HepG2 (cell line): Measurements from ENCODE around the gene MLLT10. TPM values are rescaled to one million over a fixed set of nuclear protein-coding genes. Genes with fewer than 3 reads are reported as not detected.

Source experiments
- BORCS8-MEF2B ChIP-seq: sonication (generic); formaldehyde crosslinking; IDR thresholded peaks from 2 replicates; pipeline ENCODE4 v1.8.0; 2022; ENCODE audit warnings: mild to moderate bottlenecking, missing genetic modification reagents
- FLYWCH1 ChIP-seq: sonication (generic); formaldehyde crosslinking; IDR thresholded peaks from 2 replicates; pipeline ENCODE4 v1.8.1; 2023; ENCODE audit warnings: mild to moderate bottlenecking, missing genetic modification reagents
- IRF1 ChIP-seq: sonication (generic); formaldehyde crosslinking; IDR thresholded peaks from 2 replicates; pipeline ENCODE4 v1.4.0; 2020; ENCODE audit warnings: low read depth, mild to moderate bottlenecking, missing genetic modification reagents
- KMT2B ChIP-seq: IDR thresholded peaks from 2 replicates; pipeline ENCODE4 v1.6.1; 2016; ENCODE audit warnings: missing genetic modification reagents, missing compliant biosample characterization
- LCORL ChIP-seq, 2 experiments: fragments of 450-650 bp in 1 of 2; sonication (generic) in 1 of 2; formaldehyde crosslinking in 1 of 2; IDR thresholded peaks; 2 replicates each; pipeline versions ENCODE4 v1.5.0 to v1.6.1; 2017 to 2020; ENCODE audit warnings: antibody characterized with exemption in 1 of 2, missing genetic modification reagents in 1 of 2
- MAF1 ChIP-seq: sonication (generic); formaldehyde crosslinking; IDR thresholded peaks from 2 replicates; pipeline ENCODE4 v1.5.0; 2020; ENCODE audit warnings: missing genetic modification reagents, borderline replicate concordance
- MTF1 ChIP-seq: sonication (generic); formaldehyde crosslinking; IDR thresholded peaks from 2 replicates; pipeline ENCODE4 v1.5.0; 2020; ENCODE audit warnings: missing genetic modification reagents
- PCBP2 ChIP-seq: fragments of 200-400 bp; formaldehyde crosslinking; optimal IDR thresholded peaks from 2 replicates; pipeline ENCODE3; 2018; ENCODE audit warnings: low read length, low read depth; ENCODE audit not compliant: poor library complexity, severe bottlenecking
- PHF5A ChIP-seq: IDR thresholded peaks from one replicate; pipeline ENCODE4 v1.6.1; 2018; ENCODE audit warnings: low read depth, missing genetic modification reagents; ENCODE audit not compliant: unreplicated experiment
- RFX3 ChIP-seq: IDR thresholded peaks from 2 replicates; pipeline ENCODE4 v1.6.1; 2016; ENCODE audit warnings: missing biosample characterization, missing genetic modification reagents
- SKI ChIP-seq: fragments of 450-650 bp; IDR thresholded peaks from one replicate; pipeline ENCODE4 v1.6.1; 2018; ENCODE audit warnings: mild to moderate bottlenecking; ENCODE audit not compliant: partially characterized antibody
- TCF7 ChIP-seq: sonication (generic); IDR thresholded peaks from 2 replicates; pipeline ENCODE4 v1.6.1; 2016; ENCODE audit warnings: antibody characterized with exemption, low read depth
- ZBTB7A ChIP-seq: sonication (generic); formaldehyde crosslinking; IDR thresholded peaks from 2 replicates; pipeline ENCODE4 v1.8.0; 2022; ENCODE audit warnings: mild to moderate bottlenecking, missing genetic modification reagents
- ZGPAT ChIP-seq: IDR thresholded peaks from 2 replicates; pipeline ENCODE4 v1.6.1; 2016; ENCODE audit warnings: mild to moderate bottlenecking
- ZNF207 ChIP-seq: fragments of 450-650 bp; IDR thresholded peaks from 2 replicates; pipeline ENCODE4 v1.6.1; 2016; ENCODE audit warnings: antibody characterized with exemption, borderline replicate concordance
- ZNF24 ChIP-seq: fragments of 450-650 bp; IDR thresholded peaks from 2 replicates; pipeline ENCODE4 v1.6.1; 2017; ENCODE audit warnings: antibody characterized with exemption, mild to moderate bottlenecking
- ZNF318 ChIP-seq: sonication (generic); formaldehyde crosslinking; IDR thresholded peaks from 2 replicates; pipeline ENCODE4 v1.4.0; 2020; ENCODE audit warnings: mild to moderate bottlenecking, missing genetic modification reagents
- ZNF556 ChIP-seq: sonication (generic); formaldehyde crosslinking; IDR thresholded peaks from 2 replicates; pipeline ENCODE4 v1.4.0; 2020; ENCODE audit warnings: mild to moderate bottlenecking, missing genetic modification reagents, borderline replicate concordance
- ZNF724P ChIP-seq: sonication (generic); formaldehyde crosslinking; IDR thresholded peaks from 2 replicates; pipeline ENCODE4 v1.8.0; 2022; ENCODE audit warnings: missing genetic modification reagents, borderline replicate concordance
- ZNF878 ChIP-seq: sonication (generic); formaldehyde crosslinking; IDR thresholded peaks from 2 replicates; pipeline ENCODE4 v1.8.1; 2023; ENCODE audit warnings: mild to moderate bottlenecking, missing genetic modification reagents, moderate library complexity
- polyA plus RNA-seq, 8 experiments: library from polyadenylated mRNA; depleted of rRNA in 3 of 8; stranded (reverse) in 7 of 8; unstranded in 1 of 8; fragments of >200 nt; fragmentation: Illumina TruSeq in 4 of 8; extraction: Trizol in 4 of 8; gene quantifications; 2 replicates each; pipeline versions ENCODE4 v1.2.1 to v1.2.3, GENCODE V29; 2011 to 2016; ENCODE audit warnings: low read depth in 4 of 8, missing spikeins in 1 of 8, mixed read lengths in 1 of 8; ENCODE audit not compliant: insufficient read depth in 1 of 8
- total RNA-seq, 5 experiments: library from RNA; depleted of rRNA; stranded (reverse); fragments of >200 nt; fragmentation: Illumina TruSeq; extraction: Trizol; gene quantifications; 2 replicates each; pipeline ENCODE4 v1.2.3, GENCODE V29; 2016; ENCODE audit warnings: low read depth in 1 of 5

MLLT10 gene
- total and polyA plus RNA-seq, 2 of the 13 experiments (the other 11 are each of a cell fraction or from before 2014, with no cell fraction given), result 51.3 to 84.1 TPM

GRCh38 chr10:21495752-21496342, 38.2 kb upstream of the MLLT10 start (continued):
- no peak; the same call in 1 of the 2 replicates for TF ChIP-seq ZNF318
- no peak; the same call in 1 of the 2 replicates for TF ChIP-seq ZNF24
- TF ChIP-seq FLYWCH1 (CRISPR knock-in tag), result no peak; the same call in 1 of the 2 replicates
- peak; percentile 100 for TF ChIP-seq ZGPAT (CRISPR knock-in tag)
- peak; percentile 82; the same call in 1 of the 2 replicates for TF ChIP-seq ZBTB7A (CRISPR knock-in tag)
- TF ChIP-seq TCF7, result no peak
- TF ChIP-seq BORCS8-MEF2B, result peak; percentile 93
- TF ChIP-seq PHF5A, result no peak
- peak; percentile 88 for TF ChIP-seq SKI
- TF ChIP-seq MTF1 (CRISPR knock-in tag), result peak; percentile 56; the same call in 1 of the 2 replicates
- peak; percentile 78; the same call in 1 of the 2 replicates for TF ChIP-seq LCORL (IDR thresholded peaks at IDR 0.05)
- TF ChIP-seq LCORL (CRISPR knock-in tag; IDR thresholded peaks at IDR 0.05), result peak; percentile 89
- peak; percentile 58 for TF ChIP-seq KMT2B (CRISPR knock-in tag)
- no peak for TF ChIP-seq PCBP2
- TF ChIP-seq IRF1 (CRISPR knock-in tag), result no peak; the same call in 1 of the 2 replicates
- TF ChIP-seq ZNF207, result no peak
- 0 out of 2 replicates have a peak, but pooled peaks have one; percentile 81 for TF ChIP-seq ZNF556 (CRISPR knock-in tag)
- peak; percentile 98 for TF ChIP-seq ZNF724P
- no peak for TF ChIP-seq RFX3 (CRISPR knock-in tag)
- TF ChIP-seq MAF1 (CRISPR knock-in tag), result no peak; the same call in none of the 2 replicates
- TF ChIP-seq ZNF878 (CRISPR knock-in tag), result peak; percentile 93; the same call in 1 of the 2 replicates
